HUES64 (cell line): ENCODE data around the gene PTPN21.

Source experiments
- H3K27ac ChIP-seq: 2 replicates; pipeline ENCODE4 v1.7.0; 2013; ENCODE audit warnings: low read depth, low read length, inconsistent platforms
- H3K27me3 ChIP-seq: 2 replicates; pipeline ENCODE4 v1.6.1; 2013; ENCODE audit warnings: mild to moderate bottlenecking, low read length; ENCODE audit not compliant: insufficient read depth
- H3K36me3 ChIP-seq: 2 replicates; pipeline ENCODE4 v1.6.1; 2013; ENCODE audit warnings: mild to moderate bottlenecking, low read length; ENCODE audit not compliant: insufficient read depth
- H3K4me1 ChIP-seq: 2 replicates; pipeline ENCODE4 v1.6.1; 2013; ENCODE audit warnings: mild to moderate bottlenecking, low read length, moderate library complexity; ENCODE audit not compliant: insufficient read depth
- H3K4me3 ChIP-seq: 2 replicates; pipeline ENCODE4 v1.5.1; 2013; ENCODE audit warnings: mild to moderate bottlenecking, low read length, moderate library complexity
- H3K9ac ChIP-seq: 2 replicates; pipeline ENCODE4 v1.6.1; 2013; ENCODE audit warnings: mild to moderate bottlenecking, low read depth, low read length
- H3K9me3 ChIP-seq: 2 replicates; pipeline ENCODE4 v1.6.1; 2013; ENCODE audit warnings: low read depth, low read length; ENCODE audit not compliant: insufficient read depth
- WGBS: fragments of 150-250, 120-280 bp; methylation state at CpG from one replicate; pipeline ENCODE4 v1.1.7; 2013; ENCODE audit warnings: missing lambda C conversion rate; 5-methylcytosine and 5-hydroxymethylcytosine counted together

The PTPN21 gene

GRCh38 chr14:88503754-88504406 is 50.9 kb downstream of the PTPN21 start:
- H3K36me3 ChIP-seq, result peaks cover 63% of the 10 kb centered on the region

GRCh38 chr14:88502740-88503139 is 52.1 kb downstream of the PTPN21 start:
- H3K9me3 ChIP-seq, result no peaks in the 10 kb centered on the region
- no peaks in the 10 kb centered on the region for H3K4me1 ChIP-seq
- WGBS, result 87% methylated on average over 4 of the region's 4 CpGs
- H3K27me3 ChIP-seq, result no peaks in the 10 kb centered on the region
- no peak overlapping the region for H3K9ac ChIP-seq
- H3K27ac ChIP-seq, result no peak overlapping the region
- peaks cover 65% of the 10 kb centered on the region for H3K36me3 ChIP-seq
- no peak overlapping the region for H3K4me3 ChIP-seq

More at GRCh38 chr14:88503754-88504406, 50.9 kb downstream of the PTPN21 start:
- Histone ChIP-seq H3K9ac (no peak overlapping the region), H3K4me3 (no peak overlapping the region), H3K9me3 (no peaks in the 10 kb centered on the region), H3K27ac (no peak overlapping the region), H3K27me3 (no peaks in the 10 kb centered on the region), H3K4me1 (no peaks in the 10 kb centered on the region)
- WGBS, result 90% methylated on average over 2 of the region's 2 CpGs

GRCh38 chr14:88500611-88501010 is 54.2 kb downstream of the PTPN21 start:
- WGBS, result 100% methylated on average over 2 of the region's 2 CpGs
- no peaks in the 10 kb centered on the region for H3K27me3 ChIP-seq
- H3K9ac ChIP-seq, result no peak overlapping the region
- H3K4me1 ChIP-seq, result no peaks in the 10 kb centered on the region
- no peak overlapping the region for H3K27ac ChIP-seq
- H3K36me3 ChIP-seq, result peaks cover 72% of the 10 kb centered on the region
- H3K4me3 ChIP-seq, result no peak overlapping the region
- no peaks in the 10 kb centered on the region for H3K9me3 ChIP-seq

- 95% methylated on average over 6 of the region's 6 CpGs for WGBS
- Histone ChIP-seq H3K36me3 (peaks cover 66% of the 10 kb centered on the region), H3K27me3 (no peaks in the 10 kb centered on the region)
Measured at GRCh38 chr14:88499225-88499624, 55.6 kb downstream of the PTPN21 start.

GRCh38 chr14:88496414-88496813 is 58.4 kb downstream of the PTPN21 start:
- H3K9ac ChIP-seq, result no peak overlapping the region
- H3K36me3 ChIP-seq, result peaks cover 50% of the 10 kb centered on the region
- 96% methylated on average over 3 of the region's 3 CpGs for WGBS
- no peaks in the 10 kb centered on the region for H3K4me1 ChIP-seq
- no peaks in the 10 kb centered on the region for H3K27me3 ChIP-seq
- H3K4me3 ChIP-seq, result no peak overlapping the region
- H3K27ac ChIP-seq, result no peak overlapping the region
- H3K9me3 ChIP-seq, result no peaks in the 10 kb centered on the region

More at GRCh38 chr14:88499225-88499624, 55.6 kb downstream of the PTPN21 start:
- H3K9me3 ChIP-seq, result no peaks in the 10 kb centered on the region
- no peak overlapping the region for H3K4me3 ChIP-seq
- H3K27ac ChIP-seq, result no peak overlapping the region
- H3K9ac ChIP-seq, result no peak overlapping the region
- no peaks in the 10 kb centered on the region for H3K4me1 ChIP-seq

GRCh38 chr14:88493392-88494185 is 61.2 kb downstream of the PTPN21 start:
- Histone ChIP-seq H3K9me3 (no peaks in the 10 kb centered on the region), H3K36me3 (peaks cover 29% of the 10 kb centered on the region), H3K27ac (no peak overlapping the region), H3K4me1 (no peaks in the 10 kb centered on the region), H3K4me3 (no peak overlapping the region), H3K9ac (no peak overlapping the region), H3K27me3 (no peaks in the 10 kb centered on the region)
- 94% methylated on average over 6 of the region's 6 CpGs for WGBS

GRCh38 chr14:88492272-88493089 is 62.3 kb downstream of the PTPN21 start:
- H3K4me1 ChIP-seq, result no peaks in the 10 kb centered on the region
- no peaks in the 10 kb centered on the region for H3K9me3 ChIP-seq
- H3K36me3 ChIP-seq, result peaks cover 26% of the 10 kb centered on the region
- no peaks in the 10 kb centered on the region for H3K27me3 ChIP-seq
- no peak overlapping the region for H3K4me3 ChIP-seq
- 69% methylated on average over 12 of the region's 12 CpGs for WGBS
- no peak overlapping the region for H3K9ac ChIP-seq
- no peak overlapping the region for H3K27ac ChIP-seq

GRCh38 chr14:88490168-88490567 is 64.6 kb downstream of the PTPN21 start:
- no peak overlapping the region for H3K4me3 ChIP-seq
- H3K9ac ChIP-seq, result no peak overlapping the region
- no peaks in the 10 kb centered on the region for H3K4me1 ChIP-seq
- H3K27me3 ChIP-seq, result no peaks in the 10 kb centered on the region
- H3K27ac ChIP-seq, result no peak overlapping the region
- no peaks in the 10 kb centered on the region for H3K9me3 ChIP-seq
- WGBS, result 96% methylated on average over 6 of the region's 6 CpGs
- peaks cover 11% of the 10 kb centered on the region for H3K36me3 ChIP-seq

GRCh38 chr14:88488897-88489296 is 65.9 kb downstream of the PTPN21 start:
- WGBS, result 93% methylated on average over 6 of the region's 6 CpGs
- Histone ChIP-seq H3K36me3 (peaks cover 12% of the 10 kb centered on the region), H3K27me3 (no peaks in the 10 kb centered on the region), H3K27ac (no peak overlapping the region), H3K9ac (no peak overlapping the region), H3K9me3 (no peaks in the 10 kb centered on the region), H3K4me3 (no peak overlapping the region), H3K4me1 (no peaks in the 10 kb centered on the region)

GRCh38 chr14:88488081-88488480 is 66.7 kb downstream of the PTPN21 start:
- Histone ChIP-seq H3K4me3 (no peak overlapping the region), H3K27me3 (no peaks in the 10 kb centered on the region), H3K9ac (no peak overlapping the region), H3K9me3 (no peaks in the 10 kb centered on the region), H3K27ac (no peak overlapping the region), H3K36me3 (peaks cover 10% of the 10 kb centered on the region), H3K4me1 (no peaks in the 10 kb centered on the region)
- 95% methylated on average over 7 of the region's 7 CpGs for WGBS

GRCh38 chr14:88482524-88482923 is 72.3 kb downstream of the PTPN21 start:
- 65% methylated on average over 3 of the region's 3 CpGs for WGBS
- Histone ChIP-seq H3K4me1 (no peaks in the 10 kb centered on the region), H3K36me3 (peaks cover 34% of the 10 kb centered on the region), H3K27ac (0 out of 2 replicates have a peak overlapping the region, but pooled peaks have one; percentile 11), H3K9ac (no peak overlapping the region), H3K27me3 (no peaks in the 10 kb centered on the region), H3K9me3 (no peaks in the 10 kb centered on the region), H3K4me3 (no peak overlapping the region)
